Stimulated activated CD4-positive, alpha-beta T cell treated with anti-CD3 and anti-CD28 coated beads, TNF-alpha, amount 100 ng/mL, for 24 hours (primary cell): ENCODE measurements around the gene TYMS.

Experiments
- DNase-seq, 3 experiments: peaks; one replicate each; pipeline ENCODE4 v3.0.0-alpha.2; 2020; ENCODE audit warnings: low read depth in 3 of 3

The TYMS gene

DNA sequence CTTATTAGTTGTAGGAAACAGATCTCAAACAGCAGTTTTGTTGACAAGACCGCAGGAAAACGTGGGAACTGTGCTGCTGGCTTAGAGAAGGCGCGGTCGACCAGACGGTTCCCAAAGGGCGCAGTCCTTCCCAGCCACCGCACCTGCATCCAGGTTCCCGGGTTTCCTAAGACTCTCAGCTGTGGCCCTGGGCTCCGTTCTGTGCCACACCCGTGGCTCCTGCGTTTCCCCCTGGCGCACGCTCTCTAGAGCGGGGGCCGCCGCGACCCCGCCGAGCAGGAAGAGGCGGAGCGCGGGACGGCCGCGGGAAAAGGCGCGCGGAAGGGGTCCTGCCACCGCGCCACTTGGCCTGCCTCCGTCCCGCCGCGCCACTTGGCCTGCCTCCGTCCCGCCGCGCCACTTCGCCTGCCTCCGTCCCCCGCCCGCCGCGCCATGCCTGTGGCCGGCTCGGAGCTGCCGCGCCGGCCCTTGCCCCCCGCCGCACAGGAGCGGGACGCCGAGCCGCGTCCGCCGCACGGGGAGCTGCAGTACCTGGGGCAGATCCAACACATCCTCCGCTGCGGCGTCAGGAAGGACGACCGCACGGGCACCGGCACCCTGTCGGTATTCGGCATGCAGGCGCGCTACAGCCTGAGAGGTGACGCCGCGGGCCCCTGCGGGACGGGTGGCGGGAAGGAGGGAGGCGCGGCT lies at the start of gene TYMS:
TYMS (plus strand) TSS at position 343 of the 690 bp plus-strand sequence; CDS start at position 433, 90 bp downstream.
- peak in 2 of 3 experiments; percentile 15 to 64 for DNase-seq

DNA sequence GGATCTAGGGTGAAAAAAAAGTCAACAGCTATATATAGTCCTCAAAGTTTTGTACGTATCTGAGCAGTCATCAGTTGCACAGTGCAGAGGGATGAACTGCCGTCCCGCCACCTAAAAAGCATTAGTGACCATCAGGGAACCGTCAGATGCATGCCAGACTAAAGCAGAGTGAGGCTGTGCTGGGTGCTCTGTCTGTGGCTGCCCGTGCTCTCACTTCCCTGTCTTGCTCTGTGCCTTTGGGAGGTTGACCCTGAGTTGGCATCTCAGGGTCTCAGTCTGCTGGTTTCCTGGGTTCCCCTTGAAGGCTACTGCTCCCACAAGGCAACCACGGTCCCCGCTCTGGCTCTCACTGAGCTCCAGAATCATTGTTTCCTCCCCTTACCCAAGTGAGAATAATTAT lies 49.5 kb upstream of the TYMS start:
- DNase-seq: no peak

DNA sequence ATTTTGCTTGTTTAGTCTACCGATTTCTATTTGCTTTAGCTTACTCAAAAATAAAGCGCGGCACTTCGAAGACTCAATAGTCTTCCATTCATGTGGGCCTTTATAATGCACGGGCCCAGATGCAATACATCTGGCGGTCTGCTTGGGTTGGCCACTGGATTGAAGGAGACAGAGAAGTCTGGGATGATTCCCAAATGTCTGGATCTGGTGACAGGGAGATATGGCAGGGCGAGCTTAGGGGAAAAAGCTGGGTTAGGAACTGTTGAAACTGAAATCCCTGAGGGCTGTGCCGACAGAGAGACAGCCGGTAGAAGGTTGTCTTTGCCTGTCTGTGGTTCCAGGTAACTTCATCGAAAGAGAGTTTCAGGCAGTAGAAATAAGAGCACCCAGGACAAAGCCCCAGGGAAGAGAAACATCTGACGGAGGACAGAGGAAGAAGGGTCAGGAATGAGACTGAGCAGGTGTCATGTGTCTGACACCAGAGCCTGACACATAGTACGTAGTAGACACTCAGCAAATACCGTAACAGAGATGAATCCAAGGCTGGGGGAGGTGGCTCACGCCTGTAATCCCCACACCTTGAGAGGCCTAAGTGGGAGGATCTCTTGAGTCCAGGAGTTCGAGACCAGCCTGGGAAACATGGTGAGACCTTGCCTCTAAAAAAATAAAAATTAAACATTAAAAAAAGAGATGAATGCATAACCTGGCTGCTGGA lies 47.1 kb upstream of the TYMS start:
- no peak for DNase-seq

DNA sequence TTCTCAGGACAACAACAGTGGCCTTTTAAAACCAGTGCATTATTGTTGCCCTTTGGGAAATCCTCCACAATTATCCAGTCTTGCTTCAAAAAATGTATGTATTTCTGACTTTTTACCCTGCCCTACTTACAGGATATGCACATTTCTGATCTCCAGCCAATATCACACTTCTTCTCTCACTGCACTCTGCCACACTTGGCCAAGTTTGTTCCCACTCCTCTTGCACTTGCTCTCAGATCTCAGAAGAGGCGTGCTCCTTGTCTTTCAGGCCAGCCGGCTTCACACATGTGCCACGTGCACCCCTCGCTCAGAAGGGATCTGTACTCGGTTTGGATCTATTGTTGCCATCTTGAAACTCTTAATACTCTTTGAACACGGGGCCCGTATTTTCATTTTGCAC lies 45.3 kb upstream of the TYMS start:
- no peak for DNase-seq

DNA sequence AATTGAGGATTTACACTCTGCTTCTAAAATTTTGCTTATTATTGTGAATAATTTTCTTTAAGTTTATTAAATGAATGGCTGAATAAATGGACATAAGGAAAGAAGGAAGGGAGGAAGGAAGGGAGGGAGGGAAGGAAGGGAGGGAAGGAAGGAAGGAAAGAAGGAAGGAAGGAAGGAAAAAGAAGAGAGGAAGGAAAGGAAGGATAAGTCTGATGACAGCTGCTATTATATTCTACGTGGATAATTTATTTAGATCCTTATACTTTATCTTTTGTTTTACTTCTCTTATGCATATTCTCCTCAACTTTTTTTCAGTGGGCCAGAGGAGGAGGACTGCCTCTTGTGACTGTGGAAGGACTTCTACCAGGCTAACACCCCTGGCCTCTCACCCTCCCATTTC lies 43.3 kb upstream of the TYMS start:
- no peak for DNase-seq

DNA sequence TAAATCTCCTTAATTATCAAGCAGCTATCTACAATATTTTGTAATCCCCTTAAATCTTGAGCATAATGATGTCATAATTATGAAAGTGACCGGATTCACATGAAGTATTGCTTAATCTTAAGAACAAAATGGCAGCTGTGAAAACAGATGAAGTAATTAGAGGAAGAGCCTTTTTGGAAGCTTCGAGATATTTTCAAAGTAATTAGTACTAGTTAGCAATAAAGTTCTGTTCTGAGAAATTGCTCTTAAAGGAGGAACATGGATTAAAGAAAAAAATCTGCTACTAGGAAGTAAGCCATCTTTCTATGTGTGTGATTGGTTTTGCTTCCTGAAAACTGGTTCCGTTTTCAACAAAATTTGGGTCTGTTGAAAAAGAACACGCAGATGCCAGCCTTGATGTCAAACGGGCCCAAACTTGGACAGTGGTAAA lies 42.3 kb upstream of the TYMS start:
- DNase-seq: no peak

DNA sequence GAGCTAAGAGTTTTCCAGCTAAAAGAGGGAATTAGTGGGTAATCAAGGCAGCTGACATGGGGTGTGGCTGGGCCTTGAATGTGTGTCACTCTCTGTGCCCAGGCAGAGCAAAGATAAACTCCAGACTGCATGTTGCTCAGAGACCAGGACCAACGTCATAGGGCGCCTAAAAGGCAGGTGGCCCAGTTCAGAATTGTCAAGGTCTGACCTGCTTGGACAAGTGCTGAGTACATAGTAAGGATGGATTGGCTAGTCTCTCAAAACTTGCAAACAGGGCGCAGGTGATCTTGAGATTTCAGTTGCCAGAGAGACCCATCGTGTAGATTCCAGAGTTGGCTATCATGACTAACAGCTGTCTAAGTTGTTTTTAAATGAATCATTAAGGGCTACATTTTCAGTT lies 41.7 kb upstream of the TYMS start:
- DNase-seq: no peak

DNA sequence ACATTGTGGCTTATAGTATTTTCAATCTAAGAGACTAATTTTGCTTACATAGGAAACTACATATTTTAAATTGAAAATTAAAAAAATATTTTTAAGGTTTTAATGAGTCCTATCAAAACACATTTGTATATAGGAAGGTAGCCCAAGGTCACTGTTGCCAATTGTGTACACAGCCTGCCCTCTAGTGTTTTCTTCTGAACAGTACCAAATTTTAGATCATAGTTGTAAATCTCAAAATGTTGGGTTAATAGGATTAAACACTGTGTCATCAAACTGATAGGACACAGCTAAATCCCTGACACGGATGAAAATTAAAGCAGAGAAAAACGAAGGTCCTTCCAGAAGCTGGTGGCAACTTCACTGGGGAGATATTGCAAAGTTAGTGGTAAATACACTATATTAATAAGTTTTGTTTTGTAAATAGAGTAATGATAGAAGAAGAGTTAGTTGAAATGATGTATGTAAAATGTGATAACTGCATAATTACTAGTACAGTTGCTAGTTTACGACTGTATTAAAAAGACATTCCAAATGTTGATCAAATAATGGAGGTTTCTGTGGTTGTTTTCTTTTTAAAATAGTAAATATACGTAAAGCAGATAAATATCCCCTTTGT lies 41.0 kb upstream of the TYMS start:
- DNase-seq: no peak

DNA sequence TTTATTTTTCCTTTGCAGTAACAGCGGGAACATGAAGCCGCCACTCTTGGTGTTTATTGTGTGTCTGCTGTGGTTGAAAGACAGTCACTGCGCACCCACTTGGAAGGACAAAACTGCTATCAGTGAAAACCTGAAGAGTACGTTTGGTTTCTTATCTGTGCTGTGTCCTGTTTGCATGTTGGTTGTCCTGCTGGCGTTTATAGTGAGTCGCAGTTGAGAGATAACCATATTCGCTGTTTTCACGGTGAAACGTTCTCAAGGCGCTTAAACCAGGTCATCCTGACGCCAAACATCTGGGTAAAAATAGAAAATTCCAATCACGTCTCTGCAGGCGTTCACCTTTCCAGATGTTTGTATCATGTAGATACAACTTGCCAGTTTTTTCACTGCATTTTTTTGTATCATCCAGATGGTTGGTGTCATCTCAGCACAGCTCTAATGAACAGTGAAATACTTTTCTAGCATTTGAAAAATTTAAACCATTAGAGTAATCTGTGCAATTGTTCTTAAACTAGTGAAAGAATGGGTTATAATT lies 39.4 kb upstream of the TYMS start:
- no peak for DNase-seq

DNA sequence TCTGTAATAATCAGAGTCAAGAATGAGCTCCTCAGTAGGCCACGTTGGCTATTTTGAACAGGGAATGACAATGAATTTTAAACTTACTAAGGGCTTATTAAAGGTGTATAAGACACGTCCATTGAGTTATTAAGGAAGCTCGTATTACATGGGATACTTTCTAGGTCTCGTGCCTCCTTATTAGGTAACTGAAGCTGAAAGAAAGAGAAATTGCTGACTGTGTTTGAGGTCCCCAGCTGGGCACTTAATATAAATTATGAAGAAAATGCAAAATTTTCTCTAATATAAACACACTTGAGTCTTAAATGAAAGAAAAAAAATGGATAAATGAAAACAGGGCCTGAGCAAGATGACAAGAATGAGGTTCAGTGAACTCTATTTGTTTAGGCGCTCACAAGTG lies 38.8 kb upstream of the TYMS start:
- DNase-seq: no peak

DNA sequence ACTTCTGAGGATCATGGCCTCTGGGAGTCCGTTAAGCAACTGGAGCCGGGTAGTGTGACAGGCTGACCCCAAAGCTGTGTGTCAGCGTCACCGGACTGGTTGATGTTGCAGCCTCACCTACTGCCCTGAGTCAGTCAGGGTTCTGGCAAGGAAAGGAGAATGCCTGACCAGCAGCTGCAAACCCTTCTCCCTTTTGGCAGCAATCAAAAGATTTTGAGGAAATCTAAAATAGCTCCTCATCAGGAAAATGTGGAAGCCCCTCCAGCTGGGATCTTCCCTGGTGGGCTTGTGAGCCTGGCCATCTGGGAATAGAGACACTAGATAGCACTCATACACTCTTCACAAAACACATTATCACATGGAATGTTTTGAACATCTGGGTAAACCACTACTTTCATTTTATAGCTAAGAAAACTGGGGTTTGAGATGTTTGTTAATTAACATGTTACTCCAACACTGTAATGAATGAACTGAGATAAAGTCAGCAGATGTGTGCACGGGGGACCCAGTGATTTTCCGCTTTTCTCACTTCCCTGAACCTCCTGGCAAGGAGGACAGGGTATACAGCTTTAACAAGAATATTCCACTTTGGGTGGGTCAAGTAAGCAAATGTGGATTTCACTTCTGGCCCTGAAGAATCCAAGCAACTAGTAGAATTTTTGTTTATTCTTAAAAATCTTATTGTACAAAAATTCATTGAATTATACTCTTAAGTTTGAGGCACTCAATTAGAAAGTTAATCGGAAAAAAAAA lies 36.0 kb upstream of the TYMS start:
- no peak for DNase-seq

DNA sequence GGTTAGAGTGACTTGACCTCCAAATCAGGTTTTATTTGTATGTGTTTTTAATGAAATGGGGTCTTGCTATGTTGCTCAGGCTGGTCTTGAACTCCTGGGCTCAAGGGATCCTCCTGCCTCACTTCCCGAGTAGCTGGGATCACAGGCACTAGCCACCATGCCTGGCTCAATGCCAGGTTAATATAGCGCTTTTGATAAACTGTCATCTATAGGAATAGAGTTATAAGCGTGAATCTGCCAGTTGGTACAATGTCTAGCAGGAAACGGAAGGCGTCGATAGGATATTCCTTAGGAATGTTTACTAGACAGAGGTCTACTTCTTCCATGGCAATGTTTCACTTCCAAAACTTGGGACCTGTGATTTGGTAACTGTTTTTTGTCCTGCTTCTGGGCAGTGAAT lies 35.2 kb upstream of the TYMS start:
- no peak for DNase-seq

DNA sequence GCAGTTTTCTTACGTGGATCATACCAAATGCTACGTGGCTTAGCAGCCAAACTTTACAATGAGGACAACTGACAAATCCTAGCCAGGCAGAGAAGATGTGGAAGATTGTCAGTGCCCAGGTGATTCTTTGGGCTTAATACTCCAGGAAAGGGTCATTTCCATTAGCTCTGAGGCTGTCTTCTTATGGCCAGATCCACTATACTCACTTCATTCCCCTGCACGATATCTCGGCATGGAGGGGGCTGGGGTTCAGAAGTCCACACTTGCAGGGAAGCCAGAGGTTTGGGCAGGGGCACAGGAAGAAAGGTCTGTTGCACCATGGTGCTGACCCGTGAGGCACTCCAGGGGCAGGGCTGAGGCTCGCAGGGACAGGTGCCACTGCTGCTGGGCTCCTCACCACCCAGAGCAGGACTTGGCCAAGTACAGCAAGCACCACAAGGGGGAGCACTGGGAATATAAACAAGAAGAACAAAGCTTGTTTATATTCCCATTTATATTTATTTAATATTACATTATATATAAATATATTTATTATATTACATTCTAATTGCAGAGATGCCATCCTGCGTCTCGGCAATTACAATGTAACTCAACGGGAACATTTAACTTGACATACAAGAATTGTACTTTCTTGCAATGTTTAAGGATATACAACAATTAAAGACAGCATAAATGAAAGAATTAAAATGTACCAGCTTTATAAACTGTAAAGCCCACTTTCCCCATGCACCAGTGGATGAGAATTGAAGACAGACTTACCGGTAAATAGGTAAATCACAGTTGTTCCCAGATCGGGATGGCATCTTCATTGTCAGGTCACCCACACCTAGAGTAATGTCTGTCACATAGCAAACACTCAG lies 33.5 kb upstream of the TYMS start:
- DNase-seq: peak; percentile 22 to 53 (median 29)

DNA sequence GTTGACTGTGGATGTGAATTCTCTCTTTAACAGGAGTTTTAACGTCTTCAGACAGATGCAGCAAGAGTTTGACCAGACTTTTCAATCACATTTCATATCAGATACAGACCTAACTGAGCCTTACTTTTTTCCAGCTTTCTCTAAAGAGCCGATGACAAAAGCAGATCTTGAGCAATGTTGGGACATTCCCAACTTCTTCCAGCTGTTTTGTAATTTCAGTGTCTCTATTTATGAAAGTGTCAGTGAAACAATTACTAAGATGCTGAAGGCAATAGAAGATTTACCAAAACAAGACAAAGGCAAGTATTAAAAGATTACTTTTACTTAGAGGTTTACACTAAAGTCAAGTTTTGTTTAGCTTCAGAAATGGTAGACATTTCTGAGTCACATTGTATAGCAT lies 30.2 kb upstream of the TYMS start:
- DNase-seq: no peak

DNA sequence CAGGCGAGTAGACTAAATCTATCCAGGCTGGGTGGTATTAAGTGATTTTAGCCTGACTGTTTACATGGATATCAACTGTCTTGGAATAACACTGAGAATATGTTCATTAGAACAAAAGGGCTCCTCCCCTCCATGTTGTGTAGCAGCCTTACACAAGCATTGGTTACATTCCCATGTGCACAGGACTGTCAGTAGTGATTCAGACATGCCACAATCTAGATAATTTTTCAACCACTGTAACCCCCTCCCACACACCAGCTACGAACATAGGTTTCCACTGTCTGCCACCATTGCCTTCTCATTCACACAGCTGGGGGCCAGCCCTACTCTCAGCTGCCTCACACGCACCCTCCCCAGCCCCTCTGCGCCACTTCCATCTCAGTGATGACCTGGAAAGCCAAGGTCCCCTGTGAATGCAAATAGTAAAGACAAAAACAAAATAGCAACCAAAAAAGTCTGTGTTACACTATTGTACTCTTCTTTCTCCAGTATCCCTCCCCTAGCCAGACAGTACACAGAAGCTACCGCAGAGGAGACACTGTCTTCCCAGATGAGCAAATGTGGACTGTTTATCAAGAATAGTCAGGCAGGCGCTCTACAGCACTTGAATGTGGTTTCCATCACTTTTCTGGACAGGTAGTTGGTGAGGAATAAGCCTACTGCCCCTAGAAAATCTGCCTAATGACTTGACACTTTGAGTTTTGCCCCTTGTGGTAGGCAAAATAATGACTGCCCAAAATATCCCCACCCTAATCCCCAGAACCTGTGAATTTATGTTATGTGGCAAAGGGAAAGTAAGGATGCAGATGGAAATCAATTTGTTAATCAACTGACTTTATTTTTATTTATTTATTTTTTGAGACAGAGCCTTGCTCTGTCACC lies 27.9 kb upstream of the TYMS start:
- DNase-seq: no peak

DNA sequence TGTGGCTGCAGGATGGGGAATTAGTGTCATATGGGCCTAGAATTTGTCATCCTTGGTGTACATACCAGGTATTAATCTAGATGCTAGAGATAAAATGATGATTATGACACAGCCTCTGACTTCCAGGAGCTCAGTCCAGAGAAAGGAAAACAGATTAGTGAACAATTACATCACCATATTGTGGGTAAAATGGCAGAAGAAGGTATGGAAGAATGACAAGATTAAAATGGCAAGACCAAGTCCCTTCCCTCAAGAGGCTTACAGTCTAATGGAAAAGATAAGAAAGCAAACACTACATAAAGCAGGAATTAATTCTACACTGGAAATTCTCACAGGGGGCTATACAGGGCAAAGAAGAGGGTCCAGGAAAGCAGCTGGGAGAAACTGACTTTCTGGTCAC lies 25.9 kb upstream of the TYMS start:
- DNase-seq: no peak

DNA sequence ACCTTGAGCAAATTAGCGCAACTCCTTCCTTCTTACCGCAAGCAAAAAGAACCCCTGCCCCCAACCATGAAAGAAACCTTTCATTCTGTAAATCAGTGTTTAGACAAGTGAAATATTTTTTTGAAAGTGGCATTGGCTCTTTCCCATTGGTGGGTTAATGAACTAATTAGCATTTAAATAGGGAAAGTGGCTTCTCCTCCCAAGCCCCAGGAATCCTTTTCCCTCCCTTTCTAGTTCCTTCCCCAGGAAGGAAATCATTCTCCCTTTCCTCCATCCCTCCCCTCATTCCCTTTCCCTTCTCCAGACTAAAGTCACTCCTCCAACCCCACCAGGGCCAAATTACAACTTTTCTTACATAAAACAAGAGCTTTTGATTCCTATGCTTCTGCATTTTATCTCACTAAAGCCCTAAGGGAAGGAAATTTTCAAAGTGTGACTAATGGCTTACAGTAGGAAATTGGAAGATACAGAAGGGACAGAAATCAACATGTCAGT lies 22.9 kb upstream of the TYMS start:
- DNase-seq: no peak

DNA sequence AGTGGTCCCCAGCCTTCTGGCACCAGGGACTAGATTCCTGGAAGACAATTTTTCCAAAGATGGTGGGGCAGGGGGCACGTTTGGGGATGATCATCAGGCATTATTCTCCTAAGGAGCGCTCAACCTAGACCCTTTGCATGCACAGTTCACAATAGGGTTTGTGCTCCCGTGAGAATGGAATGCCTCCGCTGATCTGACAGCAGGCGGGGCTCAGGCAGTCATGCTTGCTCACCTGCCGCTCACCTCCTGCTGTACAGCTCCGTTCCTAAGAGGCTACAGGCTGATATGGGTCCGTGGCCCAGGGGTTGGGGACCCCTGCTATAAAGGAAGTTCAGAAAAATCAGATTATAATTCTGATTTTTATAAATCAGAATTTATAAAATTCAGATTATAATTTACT lies 22.3 kb upstream of the TYMS start:
- no peak for DNase-seq

DNA sequence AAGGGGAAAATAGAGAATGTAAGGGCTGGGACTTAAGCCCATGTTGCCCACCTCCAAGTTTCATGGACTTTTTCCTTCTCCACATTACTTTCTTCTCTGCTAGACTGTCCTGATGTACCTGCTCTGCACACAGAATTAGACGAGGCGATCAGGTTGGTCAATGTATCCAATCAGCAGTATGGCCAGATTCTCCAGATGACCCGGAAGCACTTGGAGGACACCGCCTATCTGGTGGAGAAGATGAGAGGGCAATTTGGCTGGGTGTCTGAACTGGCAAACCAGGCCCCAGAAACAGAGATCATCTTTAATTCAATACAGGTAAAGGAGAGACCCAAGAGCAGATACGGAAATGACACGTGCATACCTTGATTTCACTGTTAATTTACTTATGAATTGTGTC lies 16.2 kb upstream of the TYMS start:
- no peak for DNase-seq

DNA sequence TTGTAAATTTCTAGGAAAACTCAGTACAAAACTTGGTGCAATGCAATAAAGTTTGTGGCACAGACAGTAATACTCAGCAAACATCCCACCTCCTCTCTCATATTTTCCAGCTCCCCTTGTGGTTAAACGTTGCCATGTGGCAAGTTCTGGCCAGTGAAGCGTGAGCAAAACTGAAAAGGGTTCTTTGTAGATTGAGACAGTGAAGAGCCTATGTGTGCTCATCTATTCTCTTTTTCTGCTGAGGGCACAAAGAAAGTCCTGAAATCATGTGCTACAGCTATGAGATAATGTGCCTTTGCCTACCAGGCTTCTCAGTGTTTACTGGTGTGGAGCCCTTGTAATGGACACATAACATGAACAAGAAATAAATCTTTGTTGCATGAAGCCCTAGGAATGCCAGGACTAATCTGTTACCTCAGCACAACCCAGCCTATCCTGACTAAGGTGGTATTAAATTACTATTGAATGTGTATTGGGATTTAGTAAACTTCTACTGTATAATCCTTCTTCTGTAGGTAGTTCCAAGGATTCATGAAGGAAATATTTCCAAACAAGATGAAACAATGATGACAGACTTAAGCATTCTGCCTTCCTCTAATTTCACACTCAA lies 13.0 kb upstream of the TYMS start:
- DNase-seq: no peak
